GM19372 (cell line): ENCODE results near the gene TNS3.

ENCODE experiments used
- ATAC-seq: cut with Tn5 transposase; IDR thresholded peaks from one replicate; pipeline ENCODE4 v1.9.1; 2021; ENCODE audit warnings: mild to moderate bottlenecking, low read depth, moderate library complexity; ENCODE audit not compliant: unreplicated experiment

TNS3 gene

GRCh38 chr7:47529405-47529804 lies 52.5 kb downstream of the TNS3 start:
- ATAC-seq, result no peak

GRCh38 chr7:47528471-47528870 lies 53.4 kb downstream of the TNS3 start:
- no peak for ATAC-seq

- no peak for ATAC-seq
Measured at GRCh38 chr7:47526466-47526865, 55.4 kb downstream of the TNS3 start.

GRCh38 chr7:47525066-47525623 lies 56.8 kb downstream of the TNS3 start:
- ATAC-seq, result no peak

GRCh38 chr7:47523401-47523800 lies 58.5 kb downstream of the TNS3 start:
- no peak for ATAC-seq

- ATAC-seq, result no peak
Measured at GRCh38 chr7:47521816-47522561, 59.9 kb downstream of the TNS3 start.

GRCh38 chr7:47521011-47521795 lies 60.7 kb downstream of the TNS3 start:
- no peak for ATAC-seq

- ATAC-seq, result no peak
Measured at GRCh38 chr7:47520406-47520805, 61.5 kb downstream of the TNS3 start.

GRCh38 chr7:47518827-47519226 lies 63.1 kb downstream of the TNS3 start:
- ATAC-seq, result no peak

- ATAC-seq, result no peak
Measured at GRCh38 chr7:47517821-47518480, 64.0 kb downstream of the TNS3 start.

GRCh38 chr7:47516985-47517600 lies 64.8 kb downstream of the TNS3 start:
- ATAC-seq, result no peak

GRCh38 chr7:47516386-47516785 lies 65.5 kb downstream of the TNS3 start:
- no peak for ATAC-seq

GRCh38 chr7:47515305-47515834 lies 66.5 kb downstream of the TNS3 start:
- ATAC-seq, result no peak

- no peak for ATAC-seq
Measured at GRCh38 chr7:47514818-47515217, 67.1 kb downstream of the TNS3 start.

GRCh38 chr7:47514367-47514766 lies 67.5 kb downstream of the TNS3 start:
- no peak for ATAC-seq

GRCh38 chr7:47513741-47514241 lies 68.1 kb downstream of the TNS3 start:
- no peak for ATAC-seq

- ATAC-seq, result no peak
Measured at GRCh38 chr7:47512481-47513176, 69.3 kb downstream of the TNS3 start.

- ATAC-seq, result no peak
Measured at GRCh38 chr7:47511699-47512370, 70.1 kb downstream of the TNS3 start.

GRCh38 chr7:47510786-47511185 lies 71.1 kb downstream of the TNS3 start:
- ATAC-seq, result no peak
